Measurements from ENCODE around the gene SMIM30.
A peak's percentile ranks its signal among the peaks of the same experiment; 100 is the strongest.

The SMIM30 gene

DNA sequence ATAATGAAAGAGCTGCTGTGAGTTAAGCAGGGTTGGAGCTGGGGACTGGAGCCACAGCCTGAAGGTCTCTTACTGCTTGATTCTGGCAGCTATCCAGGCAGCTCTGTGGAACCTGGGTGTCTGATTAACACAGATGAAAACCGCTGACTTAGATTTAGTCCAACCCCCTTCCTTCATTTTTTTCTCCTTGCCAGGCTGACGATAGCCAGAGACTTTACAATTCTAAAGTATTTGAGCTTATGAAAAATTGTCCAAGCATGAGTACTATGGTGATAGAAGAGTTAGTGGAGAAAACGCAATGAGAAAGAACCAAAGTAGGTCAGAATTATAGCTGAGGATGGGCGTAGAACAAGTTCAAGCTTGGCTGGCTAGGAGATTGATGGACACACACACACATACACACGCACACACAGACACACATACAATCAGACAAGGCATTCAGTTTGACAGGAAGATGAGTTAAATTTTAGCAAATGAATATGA is 18.2 kb downstream of the SMIM30 start:
- DNase-seq (no peak), ATAC-seq (no peak)

GRCh38 chr7:113099284-113099919 is 19.0 kb downstream of the SMIM30 start:
- DNase-seq, result no peak
- no peak for ATAC-seq

DNA sequence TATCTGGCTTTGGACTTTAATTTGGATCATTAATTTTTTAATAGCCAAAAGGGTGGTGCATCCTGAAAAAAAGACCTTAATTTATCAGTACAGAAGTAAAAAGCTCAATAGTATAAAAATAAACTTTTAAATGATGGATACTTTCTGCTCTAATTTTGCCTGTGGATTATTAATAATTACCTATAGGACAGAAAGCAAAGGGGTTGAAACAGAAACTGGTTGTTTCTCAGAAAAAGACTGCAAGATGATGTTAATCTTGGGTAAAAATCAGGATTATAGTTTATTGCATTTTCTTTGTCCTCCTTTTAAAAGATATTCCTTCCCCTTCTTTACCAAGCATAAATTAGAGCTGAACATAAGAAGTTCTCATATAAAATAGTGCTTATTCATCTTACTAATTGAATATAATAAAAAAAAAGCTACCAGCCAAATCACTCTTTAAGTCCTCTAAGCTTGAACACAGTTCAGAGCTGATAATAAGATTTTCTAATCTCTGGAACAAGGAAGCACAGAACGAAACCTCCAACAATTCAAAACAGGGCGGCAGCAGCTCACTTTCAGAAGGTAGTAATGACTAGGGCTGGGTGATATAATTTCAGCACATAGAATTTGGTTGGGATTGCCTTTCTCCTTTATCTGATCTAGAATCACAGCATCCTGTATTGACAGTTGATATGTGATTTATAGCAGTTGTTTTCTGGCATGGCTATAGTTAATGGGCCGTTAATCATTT is 23.7 kb downstream of the SMIM30 start:
- no peak for ATAC-seq
- DNase-seq, result no peak

GRCh38 chr7:113093561-113093960 is 24.8 kb downstream of the SMIM30 start:
- DNase-seq (no peak), ATAC-seq (no peak)

DNA sequence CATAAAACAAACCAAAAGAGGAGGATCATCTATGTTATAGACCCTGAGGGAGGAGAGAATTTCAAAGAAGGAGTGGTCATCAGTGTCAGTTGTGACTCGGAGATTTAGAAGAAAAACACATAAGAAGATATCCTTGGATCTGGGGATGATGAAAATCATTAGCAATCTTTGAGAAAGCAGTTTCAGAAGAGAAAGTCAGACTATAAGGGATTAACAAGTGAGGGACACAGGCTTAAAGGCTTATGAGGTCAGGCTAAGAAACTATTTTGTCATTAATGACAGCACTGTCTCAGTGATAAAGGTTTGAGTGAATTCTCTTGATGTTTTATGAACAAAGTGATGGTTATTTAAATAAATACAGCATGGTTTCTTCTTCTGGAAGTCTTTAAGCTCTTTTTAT is 25.6 kb downstream of the SMIM30 start:
- ATAC-seq (no peak), DNase-seq (no peak)

- ATAC-seq (no peak), DNase-seq (no peak)
These were observed 31.0 kb downstream of the SMIM30 start for GRCh38 chr7:113087071-113087998.

GRCh38 chr7:113086431-113086888 is 31.9 kb downstream of the SMIM30 start, which contains the start of gene GPR85:
Gene GPR85 (minus strand): TSS chr7:113086827. CDS start chr7:113084721, 2,106 bp downstream.
- DNase-seq (peak; percentile 19), ATAC-seq (peak; percentile 59)

GRCh38 chr7:113085781-113086390 is 32.5 kb downstream of the SMIM30 start:
- DNase-seq, result no peak
- no peak for ATAC-seq

- DNase-seq (no peak), ATAC-seq (no peak)
These were observed 33.7 kb downstream of the SMIM30 start for GRCh38 chr7:113084496-113085172.

DNA sequence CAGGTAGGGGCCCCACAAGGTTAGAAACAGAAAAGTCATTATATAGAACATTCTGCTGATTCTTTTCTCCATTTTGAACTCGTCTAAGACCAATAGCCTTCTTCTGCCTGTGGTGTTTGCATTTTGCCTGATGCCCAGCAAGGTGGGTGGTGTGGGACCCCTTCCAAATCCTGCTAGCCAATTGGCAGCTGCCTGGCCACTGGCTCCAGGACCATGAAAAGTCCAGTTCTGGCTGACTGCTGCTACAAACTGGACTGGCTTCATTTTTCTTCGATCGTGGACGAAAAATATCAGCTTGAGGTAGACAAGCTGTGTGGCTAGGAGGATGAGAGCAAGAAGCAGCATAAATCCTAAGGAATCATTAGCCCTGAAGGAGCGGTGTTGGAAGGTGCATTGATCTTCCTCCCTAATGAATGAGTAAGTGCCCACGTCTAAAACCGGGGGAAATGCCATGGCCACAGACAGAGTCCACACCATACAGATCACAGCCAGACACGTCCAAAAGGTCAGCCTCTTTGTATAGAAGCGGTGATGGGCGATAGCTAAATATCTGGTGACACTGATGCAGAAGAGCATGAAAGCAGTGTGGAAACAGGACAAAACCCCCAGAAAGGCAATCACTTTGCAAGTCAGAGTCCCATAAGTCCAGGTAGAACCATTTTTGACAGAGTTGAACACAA is 34.4 kb downstream of the SMIM30 start:
- ATAC-seq, result no peak
- no peak for DNase-seq

GRCh38 chr7:113083132-113083815 is 35.1 kb downstream of the SMIM30 start:
- no peak for ATAC-seq

DNA sequence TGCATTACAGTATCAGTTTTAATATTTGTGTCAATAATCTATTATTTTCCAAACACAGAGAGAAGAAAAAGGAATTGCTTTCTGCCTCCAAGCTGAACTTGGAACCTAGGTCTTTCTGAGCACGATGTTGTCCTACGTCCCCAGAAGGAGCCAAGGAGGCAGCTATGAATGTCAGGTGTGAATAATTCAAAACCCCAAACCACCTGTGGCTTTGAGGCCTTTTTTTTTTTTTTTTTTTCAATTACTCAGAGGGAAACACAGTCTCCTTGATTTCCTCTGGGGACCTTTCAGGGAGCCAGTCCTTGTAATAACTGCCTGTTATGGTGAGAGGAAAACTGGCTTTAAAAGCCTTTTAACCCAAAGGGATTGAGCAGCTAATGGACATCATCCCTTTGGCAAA is 40.0 kb downstream of the SMIM30 start:
- no peak for ATAC-seq

More at GRCh38 chr7:113083132-113083815, 35.1 kb downstream of the SMIM30 start:
- no peak for DNase-seq

GRCh38 chr7:113076703-113077102 is 41.7 kb downstream of the SMIM30 start:
- DNase-seq (no peak), ATAC-seq (no peak)

More for the DNA sequence above, 40.0 kb downstream of the SMIM30 start:
- no peak for DNase-seq

DNA sequence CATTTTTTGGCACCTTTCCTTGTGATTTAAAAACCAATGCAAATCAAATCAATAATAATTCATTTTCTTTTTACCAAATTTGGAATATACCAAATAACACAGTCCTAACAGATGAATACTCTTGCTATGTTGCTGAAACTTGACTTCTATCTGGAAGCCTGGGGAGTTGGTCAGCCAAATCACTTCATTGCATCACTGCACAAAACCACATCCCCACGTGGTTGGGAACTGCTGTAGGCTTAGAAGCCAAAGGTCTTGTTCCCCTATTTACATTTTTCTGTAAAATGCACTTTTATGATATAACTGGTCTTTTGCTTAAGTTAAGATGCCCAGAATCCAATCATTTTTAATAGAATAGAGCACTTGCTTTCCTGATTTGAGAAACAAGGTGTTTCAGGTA is 46.9 kb downstream of the SMIM30 start:
- DNase-seq, result no peak
- no peak for ATAC-seq

Data from stimulated activated naive CD8-positive, alpha-beta T cell treated with anti-CD3 and anti-CD28 coated beads, Interleukin-15, Interleukin-2, amounts not matched to agents 100 U/mL and 50 U/mL, for 24 hours (primary cell).